Urothelium cell line (cell line): ENCODE data around the gene CAMK4.
A peak's percentile ranks its signal among the peaks of the same experiment; 100 is the strongest.
"Not testable (repeated sequence)": the region's sequence is repeated elsewhere in the genome, so short reads cannot be mapped to it uniquely, and the experiment has no call there.

Experiments
- DNase-seq: peaks from one replicate; pipeline ENCODE4 v3.0.0; 2011; ENCODE audit warnings: low spot score, mixed read lengths
- FAIRE-seq: peaks from 2 replicates; lab custom pipeline; 2011; peaks lifted over from hg19 to GRCh38; lab: Jason Lieb, UNC

CAMK4 gene

GRCh38 chr5:111255169-111255568 is 31.0 kb downstream of the CAMK4 start:
- FAIRE-seq (no peak), DNase-seq (no peak)

GRCh38 chr5:111256128-111256527 is 31.9 kb downstream of the CAMK4 start:
- FAIRE-seq (no peak), DNase-seq (no peak)

GRCh38 chr5:111257610-111258009 is 33.4 kb downstream of the CAMK4 start:
- not testable (repeated sequence) for FAIRE-seq, DNase-seq

GRCh38 chr5:111259636-111260035 is 35.5 kb downstream of the CAMK4 start:
- FAIRE-seq (no peak), DNase-seq (no peak)

- DNase-seq: no peak
- no peak for FAIRE-seq
These were observed 37.4 kb downstream of the CAMK4 start for GRCh38 chr5:111261610-111262009.

GRCh38 chr5:111262153-111262552 is 38.0 kb downstream of the CAMK4 start:
- no peak for FAIRE-seq
- no peak for DNase-seq

- DNase-seq (no peak), FAIRE-seq (no peak)
These were observed 38.6 kb downstream of the CAMK4 start for GRCh38 chr5:111262815-111263214.

GRCh38 chr5:111266491-111266890 is 42.3 kb downstream of the CAMK4 start:
- DNase-seq (no peak), FAIRE-seq (no peak)

- FAIRE-seq: no peak
These were observed 44.1 kb downstream of the CAMK4 start for GRCh38 chr5:111268300-111268699.

GRCh38 chr5:111271885-111272284 is 47.7 kb downstream of the CAMK4 start:
- DNase-seq (no peak), FAIRE-seq (no peak)

More at GRCh38 chr5:111268300-111268699, 44.1 kb downstream of the CAMK4 start:
- DNase-seq: no peak

- FAIRE-seq (no peak), DNase-seq (no peak)
These were observed 52.9 kb downstream of the CAMK4 start for GRCh38 chr5:111277061-111277460.

- DNase-seq (peak; percentile 62), FAIRE-seq (no peak)
These were observed 54.8 kb downstream of the CAMK4 start for GRCh38 chr5:111278858-111279504.

- FAIRE-seq: no peak
- DNase-seq: no peak
These were observed 56.2 kb downstream of the CAMK4 start for GRCh38 chr5:111280282-111280951.

GRCh38 chr5:111282798-111283197 is 58.6 kb downstream of the CAMK4 start:
- FAIRE-seq: no peak
- DNase-seq: no peak

- FAIRE-seq: no peak
- DNase-seq: no peak
These were observed 60.6 kb downstream of the CAMK4 start for GRCh38 chr5:111284825-111285224.

GRCh38 chr5:111294551-111294950 is 70.4 kb downstream of the CAMK4 start:
- FAIRE-seq (no peak), DNase-seq (no peak)

- no peak for DNase-seq
- no peak for FAIRE-seq
These were observed 71.5 kb downstream of the CAMK4 start for GRCh38 chr5:111295649-111296048.

GRCh38 chr5:111296570-111296969 is 72.4 kb downstream of the CAMK4 start:
- FAIRE-seq (no peak), DNase-seq (no peak)

GRCh38 chr5:111299067-111299481 is 74.9 kb downstream of the CAMK4 start:
- no peak for FAIRE-seq
- DNase-seq: no peak

- no peak for DNase-seq
- FAIRE-seq: no peak
These were observed 75.7 kb downstream of the CAMK4 start for GRCh38 chr5:111299831-111300432.

- no peak for FAIRE-seq
- DNase-seq: no peak
These were observed 77.1 kb downstream of the CAMK4 start for GRCh38 chr5:111301264-111301663.

- not testable (repeated sequence) for FAIRE-seq, DNase-seq
These were observed 77.9 kb downstream of the CAMK4 start for GRCh38 chr5:111302043-111302442.
